Measurements from ENCODE around the gene GSTM4.

Gene GSTM4

DNA sequence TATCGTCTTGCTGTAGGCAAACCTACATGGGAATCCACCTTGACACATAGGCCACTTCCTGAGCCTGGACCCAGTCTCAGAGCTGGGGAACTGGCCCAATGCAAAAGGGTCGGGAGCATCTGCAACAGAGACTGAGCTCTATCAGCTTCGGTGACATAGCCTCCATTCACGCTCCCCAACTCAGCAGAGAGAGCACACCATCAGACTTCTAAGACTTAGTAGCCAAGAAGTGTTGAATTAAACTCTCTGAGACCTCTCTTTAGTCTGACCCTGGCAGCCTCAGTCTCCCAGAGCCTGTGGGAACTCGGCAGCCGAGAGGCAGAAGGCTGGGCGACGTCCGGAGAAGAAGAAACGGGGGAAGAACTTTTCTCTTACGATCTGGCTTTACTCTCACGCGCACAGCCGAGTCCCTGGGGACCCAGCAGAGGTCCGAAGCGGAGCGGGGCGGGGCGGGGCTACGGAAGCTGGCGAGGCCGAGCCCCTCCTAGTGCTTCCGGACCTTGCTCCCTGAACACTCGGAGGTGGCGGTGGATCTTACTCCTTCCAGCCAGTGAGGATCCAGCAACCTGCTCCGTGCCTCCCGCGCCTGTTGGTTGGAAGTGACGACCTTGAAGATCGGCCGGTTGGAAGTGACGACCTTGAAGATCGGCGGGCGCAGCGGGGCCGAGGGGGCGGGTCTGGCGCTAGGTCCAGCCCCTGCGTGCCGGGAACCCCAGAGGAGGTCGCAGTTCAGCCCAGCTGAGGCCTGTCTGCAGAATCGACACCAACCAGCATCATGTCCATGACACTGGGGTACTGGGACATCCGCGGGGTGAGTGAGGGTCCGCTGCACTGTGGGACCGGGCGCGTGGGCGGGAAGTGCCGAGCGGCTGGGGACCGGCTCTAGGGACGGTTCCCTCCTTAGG lies at the start of gene GSTM4:
TSS of gene GSTM4 (plus strand) at position 485 of the 905 bp plus-strand sequence. CDS start at position 776, 291 bp downstream.
- no peak for DNase-seq

DNA sequence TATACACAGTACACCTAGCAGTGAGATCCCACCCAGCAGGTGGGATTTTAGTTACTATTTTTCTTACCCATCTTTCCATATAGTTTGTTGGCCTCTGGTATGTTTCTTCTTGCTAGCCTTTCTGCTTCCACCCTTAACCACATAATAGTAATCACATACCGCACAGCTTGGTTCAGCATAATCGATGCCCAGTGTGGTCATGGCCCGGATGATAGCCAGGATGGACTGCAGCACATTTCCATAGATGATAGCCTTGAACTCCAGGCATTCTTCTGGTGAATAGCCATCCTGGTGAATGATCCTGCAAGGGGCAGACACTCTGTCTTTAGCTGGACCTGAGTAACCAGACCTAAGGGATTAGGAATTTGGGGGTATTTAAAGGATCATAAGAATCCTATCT lies 46.0 kb upstream of the GSTM4 start:
- no peak for DNase-seq

DNA sequence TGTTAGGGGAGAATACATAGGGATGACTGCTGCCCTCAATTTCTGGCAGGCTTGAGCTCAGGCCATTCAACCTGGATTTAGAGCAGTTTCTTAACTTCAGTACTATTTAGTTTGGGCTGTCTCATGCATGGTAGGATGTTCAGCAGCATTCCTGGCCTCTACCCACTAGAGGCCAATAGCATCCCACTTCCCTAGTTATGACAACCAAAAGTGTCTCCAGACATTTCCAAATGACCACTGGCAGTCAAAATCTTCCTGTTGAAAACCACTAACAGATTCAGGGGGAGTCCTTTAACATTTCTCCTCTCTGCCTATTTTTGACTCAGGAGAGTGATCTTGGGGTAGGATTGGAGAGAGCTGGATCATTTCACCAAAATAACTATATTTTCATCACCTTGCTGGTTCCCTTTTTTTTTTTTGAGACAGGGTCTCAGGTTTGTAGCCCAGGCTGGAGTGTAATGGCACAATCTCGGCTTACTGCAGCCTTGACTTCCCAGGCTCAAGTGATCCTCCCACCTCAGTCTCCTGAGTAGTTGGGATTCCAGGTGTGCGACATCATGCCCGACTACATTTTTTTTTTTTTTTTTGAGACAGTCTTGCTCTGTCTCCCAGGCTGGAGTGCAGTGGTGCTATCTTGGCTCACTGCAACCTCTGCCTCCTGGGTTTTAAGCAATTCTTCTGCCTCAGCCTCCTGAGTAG lies 45.1 kb upstream of the GSTM4 start:
- no peak for DNase-seq

DNA sequence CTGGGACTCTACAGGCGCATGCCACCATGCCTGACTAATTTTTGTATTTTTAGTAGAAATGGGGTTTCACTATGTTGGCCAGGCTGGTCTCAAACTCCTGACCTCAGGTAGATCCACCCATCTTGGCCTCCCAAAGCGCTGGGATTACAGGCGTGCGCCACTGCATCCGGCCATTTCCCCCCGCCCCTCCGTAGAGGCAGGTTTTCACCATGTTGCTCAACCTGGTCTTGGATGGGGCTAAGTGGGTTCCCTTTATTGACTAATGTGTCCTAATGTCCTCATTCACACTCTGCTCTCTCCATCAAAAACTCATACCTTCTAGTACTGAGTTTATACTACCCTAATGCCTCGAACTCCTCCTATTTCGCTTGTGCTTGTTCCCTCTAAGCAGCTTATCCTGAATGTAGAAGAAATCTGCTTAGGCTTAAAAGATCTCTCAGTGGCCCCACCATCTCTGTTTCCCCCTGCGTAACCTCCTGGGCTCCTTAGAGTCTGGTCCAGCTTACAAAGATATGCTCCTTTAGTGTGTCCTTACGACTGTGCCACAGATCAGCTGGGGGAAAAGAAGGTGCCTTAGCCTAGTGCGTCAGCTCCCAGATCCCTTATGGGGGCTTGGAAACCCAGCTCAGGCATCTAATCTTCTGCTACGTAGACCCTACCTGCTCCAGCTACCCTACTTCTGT lies 44.5 kb upstream of the GSTM4 start:
- DNase-seq = no peak

DNA sequence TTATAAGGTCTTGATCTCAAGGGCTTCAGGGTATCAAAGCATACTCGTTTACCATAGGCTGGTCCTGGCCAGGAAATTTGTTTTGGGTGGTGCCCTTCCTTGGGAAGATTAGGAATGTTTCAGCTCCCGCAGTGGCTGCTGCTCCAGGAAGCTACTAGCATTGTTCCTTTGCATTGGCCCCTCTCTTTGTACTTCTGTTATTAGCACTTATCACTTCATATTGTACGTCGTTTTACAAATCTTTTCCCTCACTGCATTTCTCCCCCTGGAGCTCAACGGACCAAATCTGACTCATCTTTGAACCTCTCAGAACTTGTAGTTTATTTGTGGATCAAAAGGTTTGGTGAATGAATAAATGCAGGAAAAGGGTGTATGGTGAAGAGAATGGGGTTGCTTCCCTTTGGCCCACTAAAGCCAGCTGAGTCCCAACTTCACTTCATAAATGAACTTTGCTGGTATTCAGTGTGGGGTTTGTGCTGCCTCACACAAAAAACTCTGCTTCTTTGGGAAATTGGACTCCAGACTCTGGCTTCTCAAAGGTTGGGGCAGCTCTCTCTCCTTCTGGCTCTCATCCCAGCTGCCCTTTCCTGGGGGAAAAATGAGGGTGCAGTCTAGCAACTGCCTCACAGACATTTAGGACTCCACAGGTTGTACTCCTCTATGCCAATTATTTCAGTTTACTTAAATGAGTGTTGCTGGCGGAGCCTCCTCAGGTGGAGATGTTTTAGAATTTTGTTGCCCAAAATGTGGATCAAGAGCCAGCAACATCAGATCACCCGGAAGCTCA lies 42.3 kb upstream of the GSTM4 start:
- DNase-seq = no peak

DNA sequence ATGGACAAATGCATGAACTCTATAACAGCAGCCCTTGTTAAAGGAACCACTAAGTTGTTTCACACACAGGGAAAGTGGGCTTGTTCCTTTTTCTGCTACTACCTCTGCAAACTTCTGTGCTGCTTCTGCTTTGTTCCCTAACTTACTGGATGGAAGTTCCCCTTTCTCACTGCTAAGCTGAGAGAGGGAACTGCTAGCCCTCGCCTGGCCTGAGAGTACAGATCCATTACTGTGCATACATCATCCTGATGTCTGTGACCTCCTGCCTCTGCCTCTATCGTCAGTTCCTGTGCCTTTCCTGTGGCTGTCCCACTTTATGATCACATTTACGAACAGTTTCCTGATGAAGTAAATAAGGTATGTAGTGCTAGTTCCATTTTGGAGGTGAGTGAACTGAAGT lies 40.0 kb upstream of the GSTM4 start:
- no peak for DNase-seq

DNA sequence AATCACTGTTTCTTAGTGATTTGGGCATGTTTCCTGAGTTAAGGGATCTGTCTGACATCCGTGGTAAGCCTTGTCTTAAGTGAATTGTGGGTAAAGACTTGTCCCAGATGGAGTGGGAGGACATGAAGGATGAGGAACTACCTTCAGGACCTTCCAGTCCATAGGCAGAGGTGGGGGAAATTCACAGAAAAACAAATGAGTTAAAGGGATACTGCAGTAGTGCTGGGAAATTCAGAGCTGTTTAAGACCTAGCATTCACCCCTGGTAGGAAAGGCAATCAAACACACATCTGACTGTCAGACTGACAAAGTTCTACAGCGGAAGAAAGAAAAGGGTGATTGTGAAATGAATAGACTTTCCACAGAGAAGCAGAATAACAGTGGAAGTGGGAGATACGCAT lies 39.5 kb upstream of the GSTM4 start:
- no peak for DNase-seq

DNA sequence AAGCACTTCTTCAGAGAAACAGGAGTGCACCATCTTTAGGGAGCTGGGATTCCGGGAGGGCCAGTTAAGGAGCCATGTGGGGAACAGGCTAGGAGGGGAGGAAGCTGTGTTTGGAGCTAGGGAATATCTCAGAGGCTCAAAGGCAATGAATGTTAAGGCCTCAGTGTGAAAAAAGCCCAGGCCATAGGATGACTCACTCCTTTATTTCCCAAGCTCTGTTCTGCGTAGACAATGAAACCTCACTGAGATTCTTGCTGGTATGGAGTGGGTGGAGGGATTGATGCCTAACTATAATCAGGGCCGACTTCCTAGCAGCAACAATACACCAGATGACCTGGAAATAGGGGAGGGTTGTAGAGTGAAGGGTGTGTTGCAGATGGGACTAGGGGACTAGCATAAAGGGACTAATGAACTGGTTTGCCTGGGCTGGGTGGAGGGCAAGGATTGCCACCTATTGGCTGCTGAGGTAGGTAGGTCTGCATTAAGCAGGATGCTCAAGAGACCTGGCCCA lies 38.6 kb upstream of the GSTM4 start:
- DNase-seq = no peak

DNA sequence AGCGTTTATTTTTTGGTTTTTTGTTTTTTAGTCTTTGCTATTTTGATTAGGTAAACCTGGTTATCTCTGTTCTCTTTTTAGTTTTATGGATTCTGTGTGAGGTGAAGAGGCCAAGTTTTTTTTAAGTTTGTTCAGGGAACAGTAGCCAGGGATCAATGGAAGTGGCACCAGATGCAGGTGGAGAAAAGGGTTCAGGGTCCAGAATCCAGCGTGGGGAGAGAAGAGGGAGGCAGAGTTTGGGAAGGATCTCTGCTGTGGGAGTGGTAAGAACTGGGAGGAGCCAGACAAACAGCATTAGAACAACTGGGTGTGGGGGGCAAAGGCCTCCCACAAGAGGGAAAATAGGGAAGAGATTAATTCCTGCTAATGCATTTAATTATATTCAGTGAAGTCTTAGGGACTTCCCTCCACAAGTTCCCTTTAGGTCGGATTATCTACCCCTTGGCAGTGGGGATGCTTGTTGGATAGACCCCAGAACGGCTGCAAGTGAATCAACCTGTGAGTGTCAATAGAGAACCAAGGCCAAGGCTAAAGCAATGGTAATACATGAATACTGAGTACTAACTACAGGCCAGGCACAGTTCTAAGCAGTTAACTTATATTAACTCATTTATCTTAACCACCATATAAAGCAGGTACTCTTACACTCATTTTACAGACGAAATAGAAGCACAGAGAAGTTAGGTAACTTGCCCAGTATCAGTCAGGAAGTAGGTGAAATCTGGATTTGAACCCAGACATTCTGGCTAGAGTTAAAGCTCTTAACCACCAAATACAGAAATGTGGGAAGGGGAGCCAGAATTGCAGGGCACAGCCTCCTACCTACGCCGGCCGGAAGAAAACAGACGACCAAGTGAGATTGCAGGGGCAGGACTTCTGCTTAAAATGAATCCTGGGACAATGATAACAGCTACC lies 37.0 kb upstream of the GSTM4 start:
- no peak for DNase-seq

DNA sequence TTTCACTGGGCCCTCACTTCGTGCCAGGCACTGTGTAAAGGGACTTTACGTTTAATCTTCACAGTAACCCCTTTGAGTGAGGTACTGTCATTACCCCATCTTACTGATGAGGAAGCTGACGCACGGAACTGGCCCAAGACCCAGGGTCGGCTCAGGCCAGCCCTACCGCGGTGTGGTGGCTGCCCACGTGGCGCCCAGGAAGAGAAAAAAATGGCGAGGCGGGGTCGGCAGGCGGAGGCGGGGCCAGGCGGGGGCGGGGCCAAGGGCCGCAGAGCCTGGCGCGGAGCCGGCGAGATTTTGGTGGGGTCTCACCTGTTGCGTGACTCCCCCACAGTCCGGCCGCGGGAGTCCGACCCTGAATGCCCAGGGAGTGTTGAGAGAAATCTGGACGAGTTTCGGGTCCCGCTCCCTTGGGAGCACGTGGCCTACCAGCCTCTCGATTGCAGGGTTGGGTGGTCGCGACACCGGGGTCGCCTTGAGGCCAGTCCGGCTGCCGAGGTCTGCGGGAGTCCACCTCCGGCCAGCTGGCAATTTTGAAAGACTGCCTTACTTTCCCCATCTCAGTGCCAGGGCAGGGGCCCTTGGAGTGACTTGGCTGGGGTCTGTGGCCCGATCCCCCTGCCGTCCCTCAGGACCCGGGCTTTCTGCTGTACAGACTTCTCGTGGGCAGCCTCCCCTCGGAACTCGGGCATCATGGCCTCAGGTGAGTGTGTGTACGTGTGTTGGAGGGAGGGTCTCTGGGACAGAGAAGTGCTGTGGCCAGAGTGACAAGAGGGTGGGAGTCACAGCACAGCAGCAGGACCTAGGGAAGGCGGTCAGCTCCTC lies 36.1 kb upstream of the GSTM4 start, which contains the start of the genes AMPD2 and GNAT2:
TSS of gene AMPD2 (plus strand) at position 262 of the 825 bp plus-strand sequence. CDS start 1,339 bp downstream, outside the sequence.
TSS of gene GNAT2 (minus strand) at position 41 of the 825 bp plus-strand sequence. CDS start 6,746 bp downstream, outside the sequence.
- DNase-seq = peak; percentile 10

DNA sequence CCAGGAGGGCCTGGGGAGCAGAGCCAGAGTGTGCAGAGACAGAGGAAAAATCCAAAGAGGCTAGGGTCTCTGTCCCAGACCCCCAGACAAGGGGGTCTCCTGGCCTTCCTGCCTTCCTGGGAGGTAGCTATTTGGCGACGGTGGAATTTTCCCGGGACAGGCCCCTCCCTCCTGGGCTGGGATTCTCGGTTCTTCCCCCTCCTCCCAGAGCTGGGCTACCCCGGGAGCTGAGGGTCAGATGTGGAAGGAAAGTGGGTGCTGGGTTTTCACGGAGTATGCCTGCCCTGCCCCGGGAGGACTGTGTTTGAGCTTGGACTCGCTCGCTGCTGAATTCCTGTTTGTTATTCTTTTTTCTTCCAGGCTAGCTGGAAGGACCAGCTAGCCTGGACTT lies 35.5 kb upstream of the GSTM4 start:
- DNase-seq = no peak

DNA sequence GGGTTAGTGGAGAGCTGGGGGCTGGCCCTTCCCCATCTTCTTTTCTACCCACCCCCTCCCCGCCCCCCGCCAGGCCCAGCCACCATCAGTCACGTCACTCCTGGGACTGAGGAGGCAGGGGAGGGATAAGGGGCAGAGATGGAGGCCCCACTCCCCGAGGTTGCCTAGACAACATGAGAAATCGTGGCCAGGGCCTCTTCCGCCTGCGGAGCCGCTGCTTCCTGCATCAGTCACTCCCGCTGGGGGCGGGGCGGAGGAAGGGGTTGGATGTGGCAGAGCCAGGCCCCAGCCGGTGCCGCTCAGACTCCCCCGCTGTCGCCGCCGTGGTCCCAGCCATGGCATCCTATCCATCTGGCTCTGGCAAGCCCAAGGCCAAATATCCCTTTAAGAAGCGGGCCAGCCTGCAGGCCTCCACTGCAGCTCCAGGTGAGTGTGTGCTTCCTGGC lies 35.0 kb upstream of the GSTM4 start:
- DNase-seq = peak; percentile 53

DNA sequence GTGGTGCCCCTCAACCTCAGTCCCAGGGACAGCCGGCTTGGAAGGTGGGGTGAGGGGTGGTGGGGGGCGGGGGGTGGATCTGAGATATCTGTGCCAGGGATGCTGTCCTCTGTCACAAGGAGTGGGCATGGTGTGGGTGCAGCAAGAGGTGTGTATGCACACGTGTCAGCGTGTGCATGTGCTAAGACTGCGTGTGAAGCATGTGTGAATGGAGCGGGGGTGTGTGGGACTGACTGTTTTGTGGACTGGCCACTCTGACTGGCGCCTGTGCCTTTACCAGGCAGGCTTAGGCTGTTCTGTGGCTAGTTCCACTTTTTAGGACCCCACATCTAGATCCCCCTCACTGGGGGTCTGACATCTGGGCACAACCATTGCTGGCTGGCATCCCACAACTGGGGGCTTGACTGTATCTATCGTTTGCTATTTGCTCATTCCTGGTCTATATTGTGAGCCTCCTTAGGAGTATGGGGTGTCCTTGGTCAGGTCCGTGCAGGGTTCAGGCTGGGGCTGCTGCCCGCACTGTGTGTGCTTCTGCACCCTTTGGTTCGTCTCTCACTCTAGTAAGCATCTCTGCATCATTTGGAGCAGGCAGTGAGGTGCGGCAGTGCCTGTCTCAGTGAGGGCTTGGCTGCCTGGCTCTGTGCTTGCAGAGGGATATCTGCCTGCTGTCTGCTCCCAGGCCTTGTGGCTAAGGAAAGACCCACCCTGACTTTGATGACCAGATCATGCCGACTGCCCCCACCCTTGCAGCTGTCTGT lies 34.3 kb upstream of the GSTM4 start:
- no peak for DNase-seq

DNA sequence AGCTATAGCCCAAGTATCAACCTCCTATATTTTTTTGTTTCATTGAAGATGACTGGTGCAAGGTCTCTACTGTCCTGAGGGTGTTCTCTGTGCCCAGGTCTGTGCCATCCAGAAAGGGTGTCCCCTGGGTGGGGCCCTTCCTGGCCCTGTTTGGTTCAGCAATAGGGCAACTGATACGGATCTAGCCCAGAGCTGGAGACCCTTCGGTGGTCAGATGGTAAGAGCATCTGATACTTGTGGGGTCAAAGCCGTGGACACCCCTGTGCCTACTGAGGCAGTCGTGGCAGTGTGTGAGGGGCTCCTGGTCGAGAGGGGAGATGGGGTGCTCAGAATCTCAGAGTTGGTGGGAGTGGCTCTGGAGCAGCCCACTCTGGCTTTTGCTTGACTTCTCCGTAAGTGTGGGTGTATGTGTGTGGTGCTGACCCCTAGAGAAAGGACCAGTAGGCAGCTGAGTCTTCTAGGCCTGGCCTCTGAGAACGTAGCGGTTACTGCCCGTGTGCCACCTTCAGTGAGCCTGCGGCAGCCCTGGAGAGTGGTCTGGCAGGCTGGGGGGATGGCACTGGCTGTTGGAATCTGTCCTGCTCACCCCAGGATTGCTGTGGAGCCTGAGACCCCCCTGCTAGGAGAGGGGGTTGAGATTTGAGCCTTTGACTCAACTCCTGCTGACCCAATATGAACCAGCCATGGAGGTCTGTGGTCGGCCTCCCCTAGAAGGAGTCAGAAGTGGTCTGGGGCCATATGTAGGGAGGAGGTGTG lies 33.6 kb upstream of the GSTM4 start:
- DNase-seq = no peak

DNA sequence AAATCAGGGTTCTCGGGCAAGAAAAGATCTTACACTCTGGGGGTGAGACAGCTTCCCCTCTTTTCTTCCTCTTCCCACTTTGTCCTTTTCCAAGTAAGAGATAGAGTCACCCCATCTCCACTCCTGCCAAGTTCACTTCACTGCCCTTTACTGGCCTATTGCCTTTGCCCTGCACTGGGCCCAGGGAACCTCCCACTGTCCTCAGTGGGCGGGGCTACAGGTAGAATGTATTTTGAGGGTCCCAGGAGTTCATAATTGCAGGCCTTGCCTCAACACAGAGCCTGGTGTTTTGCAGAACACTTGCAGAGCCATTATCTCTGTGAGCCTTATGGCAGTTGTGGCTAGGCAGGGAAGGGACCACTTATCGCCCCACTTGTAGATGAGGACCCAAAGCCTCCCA lies 33.0 kb upstream of the GSTM4 start:
- DNase-seq = no peak

DNA sequence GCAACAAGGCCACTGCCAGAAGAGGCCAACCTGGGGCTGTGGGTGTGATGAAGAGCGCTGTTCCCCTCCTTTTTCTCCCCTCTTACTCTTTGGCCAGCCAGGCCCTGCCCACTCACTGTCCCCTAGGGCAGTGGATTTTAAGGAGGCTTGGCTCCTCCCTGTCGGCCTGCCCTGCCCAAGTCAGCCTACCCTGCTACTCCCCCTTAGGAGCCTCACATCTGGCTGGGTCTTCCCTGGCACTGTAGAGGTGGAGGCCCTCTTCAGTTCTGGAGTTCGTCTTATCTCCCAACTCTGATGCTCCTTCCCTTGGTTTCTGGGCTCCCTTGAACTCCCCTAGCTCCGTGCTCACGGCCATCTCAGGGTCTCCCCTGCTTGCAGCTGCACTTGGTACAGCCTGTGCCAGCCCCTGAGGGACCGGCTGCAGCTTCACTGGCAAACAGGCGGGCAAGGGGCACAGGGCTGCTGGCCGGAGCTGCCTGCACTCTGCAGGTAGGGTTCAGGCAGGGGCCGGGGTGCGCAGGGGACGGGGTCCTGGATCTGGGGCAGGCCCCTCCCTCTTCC lies 32.2 kb upstream of the GSTM4 start:
- no peak for DNase-seq

DNA sequence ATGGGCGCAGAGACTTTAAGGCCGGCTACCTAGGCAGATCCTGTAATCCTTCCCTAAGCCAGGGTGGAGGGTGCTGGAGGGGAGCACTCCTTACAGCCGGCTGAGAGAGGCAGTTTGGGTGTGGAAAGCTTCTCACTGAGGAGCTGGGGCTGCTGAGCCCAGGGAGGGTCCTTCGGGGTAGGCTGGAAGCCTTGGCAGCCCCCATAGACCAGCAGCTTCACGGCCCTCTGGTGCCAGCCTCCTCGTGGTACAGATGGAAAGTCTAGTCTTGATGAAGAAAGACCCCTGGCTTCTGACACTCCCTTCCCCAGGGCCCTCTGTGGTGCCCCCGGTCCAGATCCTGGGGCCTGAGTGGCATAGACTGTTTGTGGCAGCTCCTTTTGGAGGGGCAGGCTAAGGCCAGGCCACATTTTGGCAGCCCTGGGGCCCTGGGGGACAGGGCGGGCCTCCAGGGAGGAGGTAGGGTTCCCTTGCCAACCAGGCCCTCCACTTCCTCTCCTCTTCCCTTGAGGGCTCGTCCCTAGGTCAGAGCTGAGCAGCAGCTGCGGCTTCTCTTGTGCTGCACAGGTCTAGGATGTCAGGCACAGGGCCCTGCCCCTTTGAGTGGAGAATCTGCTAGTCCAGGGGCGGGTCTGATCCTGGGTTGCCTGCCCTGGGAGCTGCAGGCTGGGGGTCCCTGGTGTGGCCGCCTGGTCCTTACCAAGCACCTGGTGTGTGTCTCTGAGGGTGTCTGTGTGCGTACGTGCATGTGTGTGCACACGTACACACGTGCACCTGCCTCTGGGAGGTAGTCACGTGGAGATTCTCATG lies 31.5 kb upstream of the GSTM4 start:
- DNase-seq = no peak

Measured in DMS153 (cell line).